ENCODE data around the gene AGR3. TPM values are rescaled to one million over a fixed set of nuclear protein-coding genes. Genes with fewer than 3 reads are reported as not detected.

Gene AGR3
- total and polyA plus RNA-seq, 2 donors (not counting 3 experiments of a cell fraction or from before 2014, with no cell fraction given), result not detected

DNA sequence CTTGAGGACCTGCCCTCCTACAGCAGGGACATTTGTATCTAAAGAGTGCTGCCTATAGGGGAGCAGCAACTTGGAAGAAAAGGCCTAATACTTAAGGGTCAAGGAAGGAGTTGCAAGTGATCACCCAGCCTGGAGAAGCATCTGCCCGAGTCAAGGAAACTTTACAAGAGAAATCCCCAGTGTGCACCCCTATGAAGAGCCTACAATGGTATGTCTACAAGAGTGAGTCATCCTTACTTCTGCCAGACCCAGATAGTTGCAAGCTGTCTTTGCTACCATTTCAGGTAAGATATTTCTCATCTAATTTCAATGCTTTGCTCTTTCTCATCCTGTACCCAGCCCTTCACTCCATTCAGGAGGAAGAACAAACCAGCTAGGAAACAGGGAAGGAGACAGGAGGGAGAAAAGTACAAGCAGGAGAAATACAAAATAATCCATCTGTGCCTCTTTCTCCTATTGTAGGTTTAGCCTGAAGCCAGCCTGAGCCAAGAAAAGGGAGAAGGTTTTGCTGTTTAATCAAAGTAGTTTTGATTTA is 34.4 kb upstream of the AGR3 start:
- H3K9ac ChIP-seq (replicated peaks; ENCODE audit: extremely low read depth, insufficient read depth, low read length), result no peak overlapping the region
- no peaks in the 10 kb centered on the region for H3K9me1 ChIP-seq (replicated peaks; ENCODE audit: control insufficient read depth, extremely low read depth, insufficient read depth, low read length)
- no peaks in the 10 kb centered on the region for H3K9me3 ChIP-seq (replicated peaks; ENCODE audit: control insufficient read depth, insufficient read depth, low read length)
- ChIA-PET CTCF (interaction anchor here (1.2 to 3.7 kb wide), 4 partner anchors 24 to 220 kb away, joined by 3 to 61 read pairs (median 22); no protein-coding TSS in a partner anchor), POLR2A (no interaction called here)
- H3K4me2 ChIP-seq (ENCODE audit: insufficient read depth, low read length), result no peak overlapping the region
- H3K36me3 ChIP-seq (ENCODE audit: control insufficient read depth in 2 of 2, extremely low read depth in 1 of 2, insufficient read depth in 2 of 2, low read length in 2 of 2), result no peaks in the 10 kb centered on the region
- BruUV-seq (replicated peaks), result no TSS peak
- H3K79me2 ChIP-seq (ENCODE audit: control insufficient read depth, insufficient read depth, low read length), result no peaks in the 10 kb centered on the region
- TF ChIP-seq MYC (IDR thresholded peaks at IDR 0.05; ENCODE audit: low read depth, low read length) (no peak), EZH2 (IDR thresholded peaks at IDR 0.05; ENCODE audit: borderline replicate concordance, low read depth, low read length, severe bottlenecking) (no peak), GATA2 (IDR thresholded peaks at IDR 0.05; ENCODE audit: insufficient read depth, insufficient read length, low read depth, low read length) (no peak), FOS (IDR thresholded peaks at IDR 0.05; ENCODE audit: borderline replicate concordance, insufficient read depth, low read length) (no peak)
- TF ChIP-seq, protein P1, sequence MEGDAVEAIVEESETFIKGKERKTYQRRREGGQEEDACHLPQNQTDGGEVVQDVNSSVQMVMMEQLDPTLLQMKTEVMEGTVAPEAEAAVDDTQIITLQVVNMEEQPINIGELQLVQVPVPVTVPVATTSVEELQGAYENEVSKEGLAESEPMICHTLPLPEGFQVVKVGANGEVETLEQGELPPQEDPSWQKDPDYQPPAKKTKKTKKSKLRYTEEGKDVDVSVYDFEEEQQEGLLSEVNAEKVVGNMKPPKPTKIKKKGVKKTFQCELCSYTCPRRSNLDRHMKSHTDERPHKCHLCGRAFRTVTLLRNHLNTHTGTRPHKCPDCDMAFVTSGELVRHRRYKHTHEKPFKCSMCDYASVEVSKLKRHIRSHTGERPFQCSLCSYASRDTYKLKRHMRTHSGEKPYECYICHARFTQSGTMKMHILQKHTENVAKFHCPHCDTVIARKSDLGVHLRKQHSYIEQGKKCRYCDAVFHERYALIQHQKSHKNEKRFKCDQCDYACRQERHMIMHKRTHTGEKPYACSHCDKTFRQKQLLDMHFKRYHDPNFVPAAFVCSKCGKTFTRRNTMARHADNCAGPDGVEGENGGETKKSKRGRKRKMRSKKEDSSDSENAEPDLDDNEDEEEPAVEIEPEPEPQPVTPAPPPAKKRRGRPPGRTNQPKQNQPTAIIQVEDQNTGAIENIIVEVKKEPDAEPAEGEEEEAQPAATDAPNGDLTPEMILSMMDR (IDR thresholded peaks at IDR 0.05; ENCODE audit: extremely low read depth in 1 of 2, insufficient read depth in 1 of 2, low read depth in 1 of 2, low read length in 2 of 2), result no peak
- no peak overlapping the region for H3K4me3 ChIP-seq (replicated peaks in 1 of 3; ENCODE audit: insufficient read depth in 1 of 3, low read depth in 1 of 3, low read length in 3 of 3)
- dilution Hi-C loops (cut with MboI; ENCODE audit: extremely low pct_ligation_motif_present, low sequenced_read_pairs) (no loop called here), intact Hi-C loops (cut with micrococcal nuclease) (loop anchor here (5.0 to 10.0 kb wide), 2 partner anchors 481 to 804 kb away; no protein-coding TSS in a partner anchor)
- no peaks in the 10 kb centered on the region for H3K4me1 ChIP-seq (ENCODE audit: control insufficient read depth, extremely low read depth, insufficient read depth, low read length)
- no peaks in the 10 kb centered on the region for H3K27me3 ChIP-seq (ENCODE audit: control insufficient read depth in 2 of 2, insufficient read depth in 2 of 2, low read length in 2 of 2)
- FAIRE-seq (no peak), DNase-seq (ENCODE audit: low read depth, low spot score) (no peak)
- no peak overlapping the region for H2AFZ ChIP-seq (ENCODE audit: low read depth, low read length)
- no peaks in the 10 kb centered on the region for H4K20me1 ChIP-seq (replicated peaks; ENCODE audit: control insufficient read depth, extremely low read depth, insufficient read depth, low read length)
- no peak overlapping the region for H3K27ac ChIP-seq (ENCODE audit: insufficient read depth, low read depth, low read length)

All from endothelial cell of umbilical vein (primary cell).